HG03097 (cell line): Measurements from ENCODE around the gene JRKL.

Experiments
- ATAC-seq: cut with Tn5 transposase; IDR thresholded peaks from one replicate; pipeline ENCODE4 v1.9.1; 2021; ENCODE audit not compliant: unreplicated experiment, low FRiP score

JRKL gene

DNA sequence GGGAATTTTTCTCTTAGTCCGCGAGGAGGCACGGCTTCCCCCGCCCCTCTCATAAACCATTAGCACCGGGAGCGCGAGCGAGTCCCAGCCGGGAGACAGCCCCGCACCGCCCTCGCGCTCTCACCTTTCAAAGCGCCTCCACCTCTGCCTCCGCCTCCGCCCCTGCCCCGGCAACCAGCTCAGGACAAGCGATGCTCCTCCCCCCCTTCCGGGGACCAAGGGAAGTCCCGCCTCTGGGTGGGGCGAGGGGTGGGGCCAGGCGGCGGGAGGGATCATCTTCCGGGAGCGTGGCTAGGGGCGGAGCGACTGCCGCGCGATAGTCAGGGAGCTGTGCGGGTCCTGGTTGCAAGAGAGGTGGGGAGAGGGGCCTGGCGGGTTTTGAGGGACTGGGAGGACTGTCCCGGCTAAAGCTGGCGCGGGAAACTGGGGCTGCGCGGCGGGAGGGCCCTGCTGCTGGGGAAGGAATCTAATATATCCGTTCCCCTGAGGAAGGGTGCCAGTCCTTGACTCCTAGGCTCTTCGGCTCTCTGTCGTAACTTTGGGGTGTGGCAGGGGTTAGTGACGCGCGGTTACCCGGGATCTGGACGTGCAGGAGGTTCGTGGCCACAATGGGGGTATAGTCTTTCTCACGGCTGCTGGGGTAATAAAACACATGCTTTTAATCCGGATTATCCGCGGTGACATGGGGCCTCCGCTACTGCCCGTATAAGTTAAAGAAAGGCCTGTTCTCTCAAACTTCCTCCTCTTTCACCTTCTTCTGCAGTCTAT is at the start of gene JRKL, which contains the start of gene CCDC82:
JRKL (plus strand) TSS at position 294 of the 768 bp plus-strand sequence. CDS start 637 bp downstream, outside the sequence.
CCDC82 (minus strand) TSS at position 193 of the 768 bp plus-strand sequence. CDS start 5,165 bp downstream, outside the sequence.
- peak; percentile 95 for ATAC-seq

DNA sequence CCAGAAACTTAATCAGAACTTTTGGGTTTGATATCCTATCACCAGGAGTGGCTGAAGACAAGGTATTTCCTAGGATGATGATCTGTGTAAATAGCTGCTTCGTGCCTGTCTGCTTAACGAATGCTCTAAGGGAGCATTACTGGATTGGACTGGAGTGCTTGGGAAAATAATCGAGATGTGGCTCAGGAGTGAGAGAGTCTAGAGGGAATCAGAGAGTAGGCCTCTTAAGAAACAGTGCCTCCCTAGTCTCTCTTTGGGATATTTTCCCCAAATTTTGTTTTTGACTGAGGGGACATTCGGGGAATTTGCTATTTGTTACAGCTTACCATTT is 49.3 kb upstream of the JRKL start:
- no peak for ATAC-seq

DNA sequence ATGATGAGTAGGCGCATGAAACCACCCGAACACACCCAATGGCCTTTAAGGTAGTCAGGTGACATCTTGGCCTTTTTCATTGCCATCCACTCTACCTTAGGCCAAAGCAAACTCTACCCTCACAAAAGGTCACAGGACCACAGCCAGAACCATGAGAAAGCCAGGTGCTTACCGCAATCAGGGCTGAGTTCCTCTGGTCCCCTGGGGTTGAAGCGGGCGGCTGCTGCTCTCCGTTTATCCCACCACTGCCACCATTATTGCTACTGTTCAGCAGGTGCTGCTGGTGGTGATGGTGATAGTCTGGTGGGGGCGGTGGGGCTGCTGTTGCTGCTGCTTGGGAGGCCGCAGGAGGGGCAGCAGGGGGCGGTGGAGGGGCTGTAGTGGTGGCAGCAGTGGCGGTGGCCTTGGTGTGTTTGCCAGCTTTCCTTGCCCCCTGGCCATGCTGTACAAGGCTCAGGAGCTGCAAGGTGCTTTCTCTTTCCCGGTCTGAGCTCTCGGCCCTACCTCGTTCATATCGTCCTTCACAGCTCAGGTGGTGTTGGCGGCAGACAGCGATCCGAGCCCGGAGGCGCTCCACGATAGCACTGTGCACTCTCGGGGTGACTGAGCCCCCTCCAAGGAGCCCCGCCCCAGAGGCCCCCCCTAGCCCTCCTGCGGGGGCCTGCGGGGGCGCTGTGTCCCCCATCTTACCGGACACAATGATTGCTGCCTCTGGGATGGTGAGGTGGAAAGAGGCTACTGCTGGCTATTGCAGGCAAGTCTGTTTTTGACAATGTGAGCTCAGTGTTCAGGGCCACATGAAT is 48.4 kb upstream of the JRKL start:
- peak; percentile 32 for ATAC-seq

DNA sequence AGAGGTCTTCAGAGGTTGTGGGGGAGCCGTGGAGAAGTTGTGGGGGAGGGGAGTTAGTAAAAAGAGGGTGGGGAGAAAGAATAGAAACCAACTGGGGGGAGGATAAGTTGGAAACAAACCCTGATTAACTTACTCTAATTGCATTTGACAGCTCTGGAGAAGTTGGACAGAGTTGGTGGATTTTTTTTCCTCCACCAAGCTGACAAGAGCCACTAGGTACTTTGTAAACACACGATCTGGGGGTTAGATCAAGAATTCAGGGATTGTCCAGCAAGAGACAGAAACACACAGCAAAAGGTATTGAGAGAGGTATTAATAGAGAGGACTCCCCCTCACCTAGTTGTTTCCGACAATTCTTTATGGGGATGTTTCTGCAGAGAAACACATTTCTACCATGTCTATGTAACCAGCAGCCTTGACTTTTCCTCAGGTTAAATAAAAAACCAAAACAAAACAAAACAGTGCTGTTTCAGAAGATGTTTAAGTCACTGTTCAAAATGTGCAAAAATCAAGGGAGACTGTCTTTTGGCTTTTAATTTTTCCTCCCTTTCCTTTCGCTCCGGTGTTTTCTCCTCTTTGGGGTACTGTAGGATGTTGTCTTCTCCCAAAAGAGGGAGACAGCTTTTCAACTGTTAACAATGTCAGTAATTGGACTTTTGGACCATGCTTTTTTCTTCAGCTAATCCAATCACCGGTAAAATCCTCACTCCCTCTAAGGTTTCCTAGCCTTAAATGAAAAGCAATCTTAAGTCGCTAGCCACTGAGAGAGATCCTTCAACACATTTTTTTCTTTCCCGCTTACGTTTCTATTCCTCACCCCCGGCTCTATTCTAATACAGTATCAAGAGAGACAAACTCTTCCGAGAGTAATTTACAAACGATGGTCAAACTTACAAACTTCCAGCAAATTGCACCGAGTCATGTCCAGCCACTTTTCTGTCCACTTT is 47.5 kb upstream of the JRKL start:
- no peak for ATAC-seq

DNA sequence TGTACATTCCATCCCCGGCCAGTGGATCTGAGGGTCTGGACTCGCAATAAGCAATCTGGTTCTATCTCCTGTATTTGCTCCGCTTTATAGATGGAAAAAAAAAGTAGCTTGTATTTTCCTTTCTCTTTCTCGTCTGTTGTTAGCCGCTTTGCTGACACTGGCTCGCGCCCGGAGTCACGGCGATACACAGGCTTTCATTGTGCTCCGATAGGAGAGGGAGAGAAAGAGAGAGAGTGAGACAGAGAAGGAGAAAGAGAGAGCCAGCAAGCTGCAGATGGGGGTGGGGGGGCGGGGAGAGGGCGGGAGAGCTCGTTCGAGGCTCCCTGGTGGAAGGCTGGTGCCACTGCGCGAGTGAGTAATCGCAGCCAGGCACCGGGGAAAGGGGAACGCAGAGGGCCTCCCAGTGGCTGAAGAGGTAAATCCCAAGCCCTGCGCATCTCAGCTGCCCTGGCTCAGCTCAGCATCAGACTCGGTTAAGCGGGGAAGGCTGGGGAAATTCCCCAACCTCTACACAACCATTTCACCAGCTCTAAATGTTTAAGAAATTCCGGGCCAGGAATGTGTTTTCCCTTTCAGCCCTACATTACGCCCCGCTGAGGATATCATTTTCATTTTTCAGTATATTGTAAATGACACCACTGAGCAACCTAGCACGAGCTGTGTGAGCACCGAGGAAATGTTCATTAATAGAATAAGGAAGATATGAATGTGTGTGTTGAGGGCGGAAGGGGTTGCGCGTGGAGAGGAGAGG is 46.7 kb upstream of the JRKL start, which contains the start of gene MAML2:
MAML2 (minus strand) TSS at position 235 of the 751 bp plus-strand sequence. CDS start 1,300 bp downstream, outside the sequence.
- ATAC-seq: peak; percentile 80

DNA sequence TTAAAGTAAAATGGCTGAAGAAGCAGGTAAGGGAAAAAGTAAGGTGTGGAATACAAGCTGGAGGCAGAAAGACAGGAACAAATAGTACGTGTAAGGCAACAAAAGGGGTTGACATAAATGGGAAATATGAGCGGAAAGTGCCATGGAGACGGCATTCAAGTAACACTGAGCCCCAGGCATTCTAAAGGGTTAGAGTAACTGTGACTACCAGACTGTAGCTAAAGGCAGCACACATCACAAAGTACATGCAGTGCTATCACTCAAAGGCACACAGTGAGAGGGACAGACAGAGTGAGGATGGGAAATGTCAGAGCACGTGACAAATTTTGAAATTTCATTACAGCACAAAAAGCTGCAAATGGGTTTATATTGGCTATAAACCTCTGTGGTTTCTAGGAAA is 33.0 kb upstream of the JRKL start:
- no peak for ATAC-seq

DNA sequence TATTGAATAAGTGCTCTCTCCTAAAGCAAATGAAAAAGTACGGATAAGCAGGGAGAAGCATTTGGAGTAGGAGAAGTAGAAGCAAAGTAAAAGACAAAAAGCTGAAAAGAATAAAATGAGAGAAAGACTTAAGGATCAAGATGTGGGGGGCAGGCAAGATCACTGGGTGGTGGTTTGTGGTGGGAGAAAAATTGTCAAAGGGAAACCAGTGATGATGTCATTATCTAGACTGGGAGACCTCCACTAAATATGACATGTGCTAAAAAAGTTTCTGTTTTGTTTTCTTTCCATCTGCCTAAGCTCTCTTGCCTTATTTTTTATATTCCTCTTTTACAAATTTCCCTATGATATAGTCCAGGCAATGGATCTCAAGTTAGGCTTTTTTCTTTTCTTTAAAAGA is 32.0 kb upstream of the JRKL start:
- ATAC-seq: no peak

DNA sequence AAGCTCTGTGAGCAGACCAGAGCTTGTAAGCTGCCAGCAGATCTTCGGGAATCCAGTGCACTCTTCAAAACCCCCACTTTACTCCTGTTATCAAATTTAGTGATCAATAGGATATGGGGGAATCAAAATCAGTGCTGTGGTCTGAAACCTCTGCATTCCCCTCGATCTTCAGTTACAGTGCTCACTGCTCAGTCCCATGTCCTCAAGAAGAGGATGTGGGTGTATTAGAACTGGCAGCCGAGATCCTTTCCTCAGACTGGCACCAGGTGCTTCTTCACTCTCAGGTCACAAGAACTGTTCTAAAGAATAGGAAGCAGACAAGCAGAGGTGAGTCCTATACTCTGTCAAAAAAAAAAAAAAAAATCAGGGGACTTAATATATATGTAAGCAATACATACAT is 31.5 kb upstream of the JRKL start:
- no peak for ATAC-seq

DNA sequence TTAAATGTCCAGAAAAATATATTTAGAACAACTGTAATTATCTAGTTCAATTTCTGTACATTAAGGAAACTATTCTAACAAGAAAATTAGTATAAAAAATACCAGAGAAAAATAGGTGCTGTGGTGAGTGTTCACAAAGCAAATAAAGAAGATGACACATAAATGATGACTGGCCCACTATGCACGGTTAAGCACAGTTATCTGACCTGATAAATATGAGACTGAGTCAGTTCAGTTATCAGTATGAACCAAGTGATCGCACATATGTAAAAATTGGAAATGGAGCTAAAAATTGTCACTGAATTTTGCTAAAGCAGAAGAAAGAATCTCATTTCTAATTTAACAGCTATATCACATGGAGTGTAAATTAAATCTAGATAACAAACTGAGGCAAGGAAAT is 28.0 kb upstream of the JRKL start:
- no peak for ATAC-seq

DNA sequence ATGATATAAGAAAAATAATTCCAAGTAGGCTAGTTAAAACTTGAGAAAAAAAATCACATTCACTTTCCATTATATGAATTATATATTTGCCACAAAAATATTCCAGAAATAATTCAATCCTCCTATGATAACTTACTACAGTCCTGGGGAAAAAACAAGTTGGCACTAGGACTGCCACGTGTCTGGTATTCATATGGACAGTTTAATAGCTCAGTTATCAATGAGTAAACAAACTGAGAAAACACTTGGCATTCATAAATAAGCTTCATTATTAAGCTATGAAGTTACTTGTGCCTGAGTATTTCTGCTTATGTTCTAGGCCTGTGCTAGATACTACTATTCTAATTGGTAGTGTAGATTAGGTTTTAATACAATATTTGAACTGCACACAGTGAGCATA is 24.3 kb upstream of the JRKL start:
- ATAC-seq: no peak

DNA sequence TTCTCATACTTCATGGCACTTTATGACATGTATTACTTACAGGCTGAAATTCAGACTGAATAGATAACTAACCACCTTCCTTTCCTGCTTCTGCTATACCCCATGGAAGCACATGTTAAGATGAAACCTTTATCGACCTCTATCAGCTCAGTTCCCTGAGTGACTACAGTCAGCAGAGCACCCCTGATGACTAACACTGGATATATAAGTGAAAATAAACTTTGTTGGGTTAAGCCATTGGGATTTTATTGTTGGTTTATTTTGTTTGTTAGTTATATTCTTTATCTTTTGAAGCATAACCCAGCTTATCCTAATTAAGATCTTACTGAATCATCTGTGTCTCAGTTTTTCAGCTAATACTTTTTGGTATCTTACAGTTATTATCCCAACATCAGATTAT is 23.8 kb upstream of the JRKL start:
- ATAC-seq: no peak

DNA sequence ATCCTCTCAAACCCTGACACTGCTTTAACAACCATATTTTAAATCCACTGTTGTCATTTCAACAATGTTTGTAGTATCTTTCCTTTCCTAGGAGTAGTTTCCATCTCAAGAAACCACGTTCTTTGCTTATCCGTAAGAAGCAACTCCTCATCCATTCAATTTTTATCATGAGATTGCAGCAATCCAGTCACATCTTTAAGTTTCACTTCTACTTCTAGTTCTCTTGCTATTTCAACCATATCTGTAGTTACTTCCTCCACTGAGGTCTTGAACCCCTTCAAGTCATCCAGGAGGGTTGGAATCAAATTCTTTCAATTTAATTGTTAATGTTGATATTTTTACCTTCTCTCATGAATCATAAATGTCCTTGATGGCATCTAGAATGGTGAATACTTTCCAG is 22.5 kb upstream of the JRKL start:
- no peak for ATAC-seq

DNA sequence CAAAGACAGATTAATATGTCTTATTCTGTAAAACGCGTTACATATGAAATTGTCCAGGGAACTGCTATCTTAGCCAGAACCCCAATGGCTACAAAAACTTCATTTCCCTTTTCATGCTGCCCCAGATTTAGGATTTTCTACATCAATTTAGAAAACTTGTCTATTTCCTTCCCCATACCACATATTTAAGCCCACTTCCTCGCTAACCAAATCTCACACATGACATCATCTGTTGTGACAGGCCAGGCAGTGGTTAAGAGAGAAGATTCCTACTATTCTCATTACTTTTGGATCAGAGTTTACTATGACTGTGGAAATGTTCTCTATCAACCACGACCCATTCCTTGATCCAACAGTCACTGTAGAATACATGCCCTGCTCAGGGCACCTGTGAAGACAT is 16.0 kb upstream of the JRKL start:
- no peak for ATAC-seq

DNA sequence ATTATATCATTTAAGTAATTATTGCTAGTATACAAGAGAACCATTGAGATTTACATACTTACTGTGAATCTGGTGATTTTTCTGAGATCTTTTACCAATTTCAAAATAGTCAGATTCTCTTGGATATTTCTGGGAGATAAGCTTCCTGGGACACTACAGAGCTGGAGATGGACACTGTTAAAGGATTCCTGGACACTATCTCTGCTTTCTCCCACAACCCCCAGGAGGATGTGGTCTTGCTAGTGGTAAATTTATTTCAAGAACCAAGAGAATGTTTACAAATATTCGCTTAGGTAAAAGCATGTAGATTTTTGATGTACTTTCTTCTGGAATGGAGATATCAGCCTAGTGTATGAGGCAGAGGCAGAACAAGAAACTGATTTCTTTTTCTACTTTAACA is 13.0 kb upstream of the JRKL start:
- ATAC-seq: no peak

DNA sequence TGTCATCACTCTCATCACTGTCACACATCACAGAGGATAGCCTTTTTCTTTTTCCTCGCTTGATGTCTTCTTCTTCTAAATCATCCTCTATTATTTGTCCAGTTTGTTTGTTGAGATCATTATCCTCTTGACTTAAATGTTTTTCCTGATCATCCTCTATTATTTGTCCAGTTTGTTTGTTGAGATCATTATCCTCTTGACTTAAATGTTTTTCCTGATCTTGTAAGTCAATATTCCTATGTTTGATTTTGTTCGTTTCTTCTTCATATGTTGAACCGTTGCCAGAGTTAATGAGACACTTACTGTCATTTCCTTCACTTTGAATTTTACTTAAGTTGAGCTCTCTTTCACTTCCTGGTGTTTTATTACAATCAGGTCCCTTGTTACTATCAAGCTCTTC is 5.7 kb upstream of the JRKL start:
- no peak for ATAC-seq

DNA sequence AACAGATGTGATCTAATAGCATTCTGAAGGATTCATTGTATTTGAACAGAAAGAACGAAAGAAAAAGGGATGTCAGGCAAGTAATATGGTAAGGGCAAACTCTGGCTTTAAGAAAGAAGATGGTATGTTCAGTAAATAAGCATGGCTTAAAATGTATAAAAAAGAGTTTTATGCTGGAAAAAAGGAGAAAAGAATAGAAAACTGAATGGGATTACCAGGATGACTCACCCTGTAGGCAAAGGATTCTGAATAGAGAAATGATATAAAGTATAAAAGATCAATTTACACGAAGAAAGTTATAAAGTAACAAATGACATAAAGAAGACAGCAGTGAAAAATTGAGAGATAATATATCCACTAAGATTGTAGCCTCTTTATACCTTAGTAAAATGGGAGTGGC is 4.6 kb upstream of the JRKL start:
- no peak for ATAC-seq

DNA sequence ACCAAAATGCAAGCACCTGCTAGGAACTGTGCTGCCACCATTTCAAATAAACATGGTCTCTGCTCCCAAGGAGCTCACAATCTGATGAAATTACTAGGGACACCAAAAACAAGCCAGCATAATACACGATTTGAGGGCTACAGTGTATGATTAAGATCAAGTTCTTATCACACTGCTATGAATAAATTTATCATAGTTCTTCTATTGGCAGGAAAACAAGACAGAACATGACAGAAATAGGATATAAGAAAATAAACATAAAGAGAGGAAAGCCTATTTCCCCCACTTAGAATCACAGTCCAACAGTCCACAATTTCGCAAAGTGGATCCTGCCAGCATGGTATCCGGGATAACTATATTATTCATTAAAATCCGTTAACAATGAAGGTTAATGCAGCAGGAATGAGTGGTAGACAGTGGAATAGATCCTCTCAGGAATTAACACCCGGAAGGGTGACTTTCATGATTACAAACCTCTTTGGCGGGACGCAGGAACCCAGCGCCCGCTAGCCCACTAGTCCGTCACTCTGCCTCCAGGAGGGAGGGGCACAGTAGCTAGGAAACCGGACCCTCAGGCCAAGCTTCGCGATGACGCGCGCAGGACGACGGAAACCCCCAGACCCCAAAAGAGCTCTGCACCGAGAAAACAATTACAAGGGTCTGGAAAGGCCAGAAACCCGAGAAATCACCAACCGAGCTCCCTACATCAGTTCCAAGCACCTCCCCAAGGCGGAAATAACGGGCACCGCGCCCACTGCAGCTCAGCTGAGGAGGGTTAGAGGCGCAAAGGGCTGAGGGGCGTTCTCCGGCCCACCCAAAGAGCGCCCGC is 708 bp upstream of the JRKL start:
- peak; percentile 45 for ATAC-seq

DNA sequence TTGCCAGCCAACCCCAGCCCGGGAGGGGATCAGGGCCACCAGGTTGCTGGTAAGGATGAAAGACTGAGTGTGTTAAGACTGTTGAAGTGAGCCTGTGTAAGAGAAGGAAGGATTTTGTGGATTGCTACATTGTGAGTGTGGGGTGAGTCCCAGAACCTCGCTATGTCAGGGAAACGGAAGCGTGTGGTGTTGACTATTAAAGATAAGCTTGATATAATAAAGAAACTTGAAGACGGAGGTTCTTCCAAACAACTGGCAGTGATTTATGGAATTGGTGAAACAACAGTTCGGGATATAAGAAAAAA is 627 bp downstream of the JRKL start:
- no peak for ATAC-seq

DNA sequence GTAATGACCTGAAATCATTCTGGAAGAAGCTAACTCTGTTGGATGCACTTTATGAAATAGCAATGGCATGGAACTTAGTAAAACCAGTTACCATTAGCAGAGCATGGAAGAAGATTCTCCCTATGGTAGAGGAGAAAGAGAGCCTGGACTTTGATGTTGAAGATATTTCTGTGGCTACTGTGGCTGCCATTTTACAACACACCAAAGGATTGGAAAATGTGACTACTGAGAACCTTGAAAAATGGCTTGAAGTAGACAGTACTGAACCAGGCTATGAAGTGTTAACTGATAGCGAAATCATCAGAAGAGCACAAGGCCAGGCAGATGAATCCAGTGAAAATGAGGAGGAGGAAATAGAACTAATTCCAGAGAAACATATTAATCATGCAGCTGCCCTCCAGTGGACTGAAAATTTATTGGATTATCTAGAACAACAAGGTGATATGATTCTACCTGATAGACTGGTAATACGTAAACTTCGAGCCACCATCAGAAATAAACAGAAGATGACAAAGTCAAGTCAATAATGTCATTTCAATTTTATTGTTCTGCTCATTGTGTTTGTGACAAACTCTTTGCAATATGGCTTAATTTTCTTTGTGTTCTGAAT is 2.0 kb downstream of the JRKL start:
- ATAC-seq: no peak
